Measurements from ENCODE around the gene TNFRSF14. TPM values are rescaled to one million over a fixed set of nuclear protein-coding genes. Genes with fewer than 3 reads are reported as not detected.

The TNFRSF14 gene
- total RNA-seq, 1 donor from 2014 or later: 207 TPM

- H3K36me3 Mint-ChIP-seq (ENCODE audit: low read depth): peaks cover 47% of the 10 kb centered on the region
- H3K4me3 Mint-ChIP-seq: peak overlapping the region; percentile 99
- H3K9me3 Mint-ChIP-seq: no peaks in the 10 kb centered on the region
- DNase-seq: no peak
- no peaks in the 10 kb centered on the region for H3K27me3 Mint-ChIP-seq
- H3K4me1 Mint-ChIP-seq: peaks cover 28% of the 10 kb centered on the region
- intact Hi-C loops (cut with micrococcal nuclease): no loop called here
- H3K27ac Mint-ChIP-seq: peak overlapping the region; percentile 98
Measured at GRCh38 chr1:2557482-2558400, 1.6 kb downstream of the TNFRSF14 start.

DNA sequence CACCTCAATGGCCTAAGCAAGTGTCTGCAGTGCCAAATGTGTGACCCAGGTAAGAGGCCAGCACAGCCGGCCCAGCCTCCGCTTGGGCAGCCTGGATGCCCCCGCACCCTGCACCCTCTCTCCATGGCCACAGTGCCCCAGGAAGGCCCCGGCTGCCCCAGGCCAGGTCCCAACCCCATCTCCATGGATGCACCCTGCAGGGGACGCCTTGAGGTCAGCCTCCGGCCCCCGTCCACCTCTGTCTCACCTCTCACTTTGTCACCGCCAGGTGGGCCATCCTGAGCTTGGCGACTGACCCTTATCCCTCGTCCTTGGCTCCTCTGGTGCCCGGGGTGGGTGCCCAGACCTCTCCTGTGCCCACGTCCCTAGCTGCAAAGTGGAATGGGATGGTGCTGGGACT is 2.2 kb downstream of the TNFRSF14 start:
- Mint-ChIP-seq H3K27me3 (no peaks in the 10 kb centered on the region), H3K9me3 (no peaks in the 10 kb centered on the region), H3K27ac (peak overlapping the region; percentile 98), H3K4me3 (peak overlapping the region; percentile 99), H3K36me3 (ENCODE audit: low read depth) (peaks cover 49% of the 10 kb centered on the region), H3K4me1 (peaks cover 28% of the 10 kb centered on the region)
- DNase-seq: no peak
- intact Hi-C loops (cut with micrococcal nuclease): no loop called here

GRCh38 chr1:2558861-2559260 is 2.7 kb downstream of the TNFRSF14 start:
- intact Hi-C loops (cut with micrococcal nuclease): no loop called here
- Mint-ChIP-seq H3K27ac (peak overlapping the region; percentile 60), H3K27me3 (no peaks in the 10 kb centered on the region), H3K4me3 (peak overlapping the region; percentile 76), H3K4me1 (peaks cover 25% of the 10 kb centered on the region), H3K9me3 (no peaks in the 10 kb centered on the region), H3K36me3 (ENCODE audit: low read depth) (peaks cover 54% of the 10 kb centered on the region)
- DNase-seq: no peak

DNA sequence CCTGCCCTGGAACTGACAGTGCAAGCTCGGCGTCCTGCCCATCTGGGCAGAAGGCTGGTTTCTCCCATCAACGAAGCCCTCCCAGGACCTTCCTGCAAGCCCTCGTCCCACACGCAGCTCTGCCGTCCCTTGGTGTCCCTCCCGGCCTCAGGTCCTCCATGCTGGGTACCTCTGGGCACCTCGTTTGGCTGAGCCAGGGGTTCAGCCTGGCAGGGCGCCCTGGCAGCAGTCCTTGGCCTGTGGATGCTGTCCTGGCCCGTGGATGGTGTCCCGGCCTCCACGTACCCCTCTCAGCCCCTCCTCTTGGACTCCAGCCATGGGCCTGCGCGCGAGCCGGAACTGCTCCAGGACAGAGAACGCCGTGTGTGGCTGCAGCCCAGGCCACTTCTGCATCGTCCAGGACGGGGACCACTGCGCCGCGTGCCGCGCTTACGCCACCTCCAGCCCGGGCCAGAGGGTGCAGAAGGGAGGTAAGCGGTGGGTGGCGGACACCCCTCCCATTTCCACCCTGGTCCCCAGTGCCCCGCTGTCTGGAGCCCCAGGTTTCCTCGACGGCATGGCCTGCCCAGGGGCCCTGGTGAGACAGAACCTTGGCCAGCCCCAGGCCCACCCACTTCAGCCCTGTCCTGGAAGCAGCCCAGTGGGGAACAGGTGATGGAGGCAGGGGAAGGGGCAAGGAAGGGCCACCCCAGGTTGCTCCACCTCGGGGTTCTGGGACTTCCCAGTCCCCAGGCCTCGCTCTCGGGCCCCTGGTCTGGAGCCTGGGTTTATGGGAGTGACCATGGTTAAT is 3.5 kb downstream of the TNFRSF14 start:
- no peak for DNase-seq
- peaks cover 55% of the 10 kb centered on the region for H3K36me3 Mint-ChIP-seq (ENCODE audit: low read depth)
- H3K4me3 Mint-ChIP-seq: no peak overlapping the region
- no peak overlapping the region for H3K27ac Mint-ChIP-seq
- intact Hi-C loops (cut with micrococcal nuclease): no loop called here
- H3K27me3 Mint-ChIP-seq: no peaks in the 10 kb centered on the region
- H3K4me1 Mint-ChIP-seq: peaks cover 18% of the 10 kb centered on the region
- no peaks in the 10 kb centered on the region for H3K9me3 Mint-ChIP-seq

- peaks cover 53% of the 10 kb centered on the region for H3K36me3 Mint-ChIP-seq (ENCODE audit: low read depth)
- no peaks in the 10 kb centered on the region for H3K27me3 Mint-ChIP-seq
Measured at GRCh38 chr1:2560299-2561073, 4.3 kb downstream of the TNFRSF14 start.

DNA sequence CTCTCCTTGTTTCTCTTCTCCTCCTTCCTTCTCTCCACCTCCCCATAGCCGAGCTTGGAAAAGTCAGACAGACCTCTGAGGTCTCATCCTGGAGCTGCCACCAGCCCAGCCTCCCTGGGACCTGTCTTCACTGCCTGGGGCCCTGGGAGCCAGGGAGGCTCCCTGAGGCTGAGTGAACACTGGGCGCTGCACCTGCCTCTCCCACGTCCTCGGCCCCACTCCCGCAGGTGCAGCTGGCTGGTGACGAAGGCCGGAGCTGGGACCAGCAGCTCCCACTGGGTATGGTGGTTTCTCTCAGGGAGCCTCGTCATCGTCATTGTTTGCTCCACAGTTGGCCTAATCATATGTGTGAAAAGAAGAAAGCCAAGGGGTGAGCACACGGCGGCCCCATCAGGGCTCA is 5.3 kb downstream of the TNFRSF14 start:
- peak overlapping the region; percentile 61 for H3K4me3 Mint-ChIP-seq
- H3K9me3 Mint-ChIP-seq: no peaks in the 10 kb centered on the region
- no peak for DNase-seq
- H3K27ac Mint-ChIP-seq: peak overlapping the region; percentile 82
- no peaks in the 10 kb centered on the region for H3K27me3 Mint-ChIP-seq
- peaks cover 12% of the 10 kb centered on the region for H3K4me1 Mint-ChIP-seq
- H3K36me3 Mint-ChIP-seq (ENCODE audit: low read depth): peaks cover 48% of the 10 kb centered on the region
- intact Hi-C loops (cut with micrococcal nuclease): no loop called here

More at GRCh38 chr1:2560299-2561073, 4.3 kb downstream of the TNFRSF14 start:
- intact Hi-C loops (cut with micrococcal nuclease): no loop called here
- Mint-ChIP-seq H3K9me3 (no peaks in the 10 kb centered on the region), H3K27ac (no peak overlapping the region), H3K4me1 (peaks cover 14% of the 10 kb centered on the region), H3K4me3 (no peak overlapping the region)
- no peak for DNase-seq

DNA sequence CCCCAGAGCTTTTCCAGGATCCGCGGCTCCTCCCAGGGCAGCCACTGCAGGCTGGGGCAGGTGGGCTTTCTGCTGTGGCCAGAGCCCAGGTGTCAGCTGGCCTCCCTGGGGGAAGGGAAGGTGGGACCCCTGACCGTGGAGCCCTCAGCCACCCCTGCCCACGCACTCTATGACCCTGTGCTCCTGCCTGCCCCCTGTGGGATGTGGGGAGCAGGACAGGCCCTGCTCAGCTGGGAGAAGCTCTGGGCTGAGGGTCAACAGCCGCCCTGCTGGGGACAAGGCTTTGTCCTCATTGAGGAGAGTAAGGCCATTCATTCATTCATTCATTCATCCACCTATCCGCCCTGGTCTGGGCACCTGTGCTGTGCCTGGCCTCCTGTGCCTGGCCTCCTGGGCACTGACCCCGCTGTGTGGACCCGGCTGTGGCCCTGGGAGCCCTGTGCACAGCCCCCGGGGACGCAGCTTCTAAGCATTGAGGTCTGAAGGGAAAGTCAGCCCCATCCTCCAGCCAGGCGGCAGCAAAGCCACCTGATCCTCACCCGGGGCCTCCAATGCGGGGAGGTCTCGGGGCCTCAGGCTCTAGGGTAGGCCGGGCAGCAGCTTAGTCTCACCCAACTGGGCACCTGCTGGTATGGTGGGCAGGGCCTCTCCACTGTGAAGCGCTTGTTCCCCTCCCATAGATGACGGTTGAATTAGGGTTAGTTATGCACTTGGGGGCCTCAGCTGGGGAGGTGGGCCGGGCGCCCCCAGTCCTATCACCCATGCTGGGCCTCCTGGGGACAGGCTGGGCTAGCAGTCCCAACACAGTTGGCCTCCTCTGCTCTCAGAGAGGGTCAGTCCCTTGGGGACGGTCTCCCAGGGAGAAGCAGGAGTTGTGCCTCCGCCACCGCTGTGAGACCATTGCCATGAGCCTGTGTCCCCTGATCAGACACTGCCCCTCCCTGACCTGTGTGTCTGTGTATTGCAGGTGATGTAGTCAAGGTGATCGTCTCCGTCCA is 6.0 kb downstream of the TNFRSF14 start:
- DNase-seq: no peak
- no peaks in the 10 kb centered on the region for H3K27me3 Mint-ChIP-seq

DNA sequence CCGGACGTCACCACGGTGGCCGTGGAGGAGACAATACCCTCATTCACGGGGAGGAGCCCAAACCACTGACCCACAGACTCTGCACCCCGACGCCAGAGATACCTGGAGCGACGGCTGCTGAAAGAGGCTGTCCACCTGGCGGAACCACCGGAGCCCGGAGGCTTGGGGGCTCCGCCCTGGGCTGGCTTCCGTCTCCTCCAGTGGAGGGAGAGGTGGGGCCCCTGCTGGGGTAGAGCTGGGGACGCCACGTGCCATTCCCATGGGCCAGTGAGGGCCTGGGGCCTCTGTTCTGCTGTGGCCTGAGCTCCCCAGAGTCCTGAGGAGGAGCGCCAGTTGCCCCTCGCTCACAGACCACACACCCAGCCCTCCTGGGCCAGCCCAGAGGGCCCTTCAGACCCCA is 7.0 kb downstream of the TNFRSF14 start:
- intact Hi-C loops (cut with micrococcal nuclease): no loop called here
- Mint-ChIP-seq H3K4me3 (no peak overlapping the region), H3K9me3 (no peaks in the 10 kb centered on the region), H3K27ac (no peak overlapping the region), H3K27me3 (no peaks in the 10 kb centered on the region), H3K36me3 (ENCODE audit: low read depth) (peaks cover 36% of the 10 kb centered on the region), H3K4me1 (peaks cover 10% of the 10 kb centered on the region)
- DNase-seq: no peak

More for the DNA sequence above, 6.0 kb downstream of the TNFRSF14 start:
- Mint-ChIP-seq H3K9me3 (no peaks in the 10 kb centered on the region), H3K4me1 (peaks cover 12% of the 10 kb centered on the region), H3K4me3 (no peak overlapping the region), H3K36me3 (ENCODE audit: low read depth) (peaks cover 41% of the 10 kb centered on the region), H3K27ac (no peak overlapping the region)
- intact Hi-C loops (cut with micrococcal nuclease): no loop called here

GRCh38 chr1:2564006-2564814 is 8.0 kb downstream of the TNFRSF14 start:
- intact Hi-C loops (cut with micrococcal nuclease): no loop called here
- Mint-ChIP-seq H3K36me3 (ENCODE audit: low read depth) (peaks cover 34% of the 10 kb centered on the region), H3K9me3 (no peaks in the 10 kb centered on the region), H3K4me3 (no peak overlapping the region), H3K27ac (no peak overlapping the region), H3K4me1 (peaks cover 7% of the 10 kb centered on the region), H3K27me3 (no peaks in the 10 kb centered on the region)
- DNase-seq: no peak

DNA sequence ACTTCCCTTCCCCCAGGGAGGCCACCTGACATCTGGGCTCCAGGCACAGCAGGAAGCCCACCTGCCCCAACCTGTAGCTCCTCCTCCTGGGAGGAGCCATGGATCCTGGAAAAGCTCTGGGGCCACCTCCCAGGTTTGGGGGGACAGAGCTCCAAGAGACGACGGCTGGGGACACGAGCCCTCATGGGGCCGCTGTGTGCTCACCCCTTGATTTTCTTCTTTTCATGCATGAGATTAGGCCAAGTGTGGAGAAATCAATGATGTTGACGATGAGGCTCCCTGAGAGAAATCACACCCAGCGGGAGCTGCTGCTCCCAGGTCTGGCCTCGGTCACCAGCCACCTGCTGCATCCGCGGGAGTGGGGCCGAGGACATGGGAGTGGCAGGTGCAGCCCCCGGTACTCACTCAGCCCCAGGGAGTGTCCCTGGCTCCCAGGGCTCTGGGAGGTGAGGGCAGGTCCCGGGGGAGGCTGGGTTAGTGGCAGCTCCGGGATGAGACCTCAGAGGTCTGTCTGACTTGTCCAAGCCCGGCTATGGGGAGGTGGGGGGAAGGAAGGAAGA is 8.7 kb downstream of the TNFRSF14 start:
- no peak for DNase-seq
- Mint-ChIP-seq H3K4me1 (peaks cover 7% of the 10 kb centered on the region), H3K27me3 (no peaks in the 10 kb centered on the region), H3K36me3 (ENCODE audit: low read depth) (peaks cover 31% of the 10 kb centered on the region), H3K27ac (no peak overlapping the region), H3K4me3 (no peak overlapping the region), H3K9me3 (no peaks in the 10 kb centered on the region)
- intact Hi-C loops (cut with micrococcal nuclease): no loop called here

DNA sequence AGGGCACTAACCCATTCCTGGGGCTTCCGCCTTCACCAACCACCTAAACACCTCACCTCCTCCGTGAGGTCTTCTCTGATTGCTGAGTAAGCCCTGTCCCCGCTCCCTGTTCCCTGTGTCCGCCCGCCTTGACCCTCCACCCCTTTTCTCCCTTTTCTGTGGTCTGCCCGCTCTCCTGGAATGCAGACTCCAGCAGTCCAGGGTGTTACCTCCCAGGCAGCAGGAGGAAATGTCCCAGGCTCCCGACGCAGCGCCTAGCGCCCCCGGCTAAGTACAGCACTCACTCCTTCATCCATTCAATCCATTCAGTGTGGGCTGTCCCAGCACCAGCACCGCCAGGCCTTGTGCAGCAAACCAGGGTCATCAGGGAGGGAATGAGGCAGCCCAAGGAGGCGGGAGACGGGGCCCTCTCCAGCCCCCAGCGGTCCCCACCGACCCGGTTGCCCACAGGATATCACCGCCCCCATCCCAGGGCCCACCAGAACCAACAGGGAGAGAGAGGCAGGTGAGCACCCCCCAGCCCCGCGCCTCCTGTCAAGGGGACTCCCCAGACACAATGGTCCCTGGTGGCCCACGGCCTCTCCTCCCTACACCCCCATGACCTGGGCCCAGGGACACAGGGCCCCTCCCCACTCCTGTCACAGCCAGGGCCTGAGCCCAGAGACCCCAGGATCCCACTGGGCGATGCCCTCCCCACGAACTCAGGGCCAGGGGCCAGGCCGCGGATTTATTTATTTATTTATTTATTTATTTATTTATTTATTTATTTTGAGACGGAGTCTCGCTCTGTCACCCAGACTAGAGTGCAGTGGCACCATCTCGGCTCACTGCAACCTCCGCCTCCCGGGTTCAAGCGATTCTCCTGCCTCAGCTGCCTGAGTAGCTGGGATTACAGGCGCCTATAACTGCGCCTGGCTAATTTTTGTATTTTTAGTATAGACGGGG is 10.2 kb downstream of the TNFRSF14 start:
- no peaks in the 10 kb centered on the region for H3K27me3 Mint-ChIP-seq
- intact Hi-C loops (cut with micrococcal nuclease): no loop called here
- H3K27ac Mint-ChIP-seq: no peak overlapping the region
- H3K9me3 Mint-ChIP-seq: no peaks in the 10 kb centered on the region
- no peak for DNase-seq
- peaks cover 35% of the 10 kb centered on the region for H3K36me3 Mint-ChIP-seq (ENCODE audit: low read depth)
- H3K4me1 Mint-ChIP-seq: peaks cover 4% of the 10 kb centered on the region
- H3K4me3 Mint-ChIP-seq: no peak overlapping the region

Measured in activated CD4-positive, alpha-beta T cell treated with anti-CD3 and anti-CD28 coated beads, Interleukin-2, amount 10 ng/mL, durations not matched to agents 24 days and 14 days (primary cell).